HCT116 (cell line): ENCODE data around the gene LINGO1. TPM values are rescaled to one million over a fixed set of nuclear protein-coding genes. Genes with fewer than 3 reads are reported as not detected.

ENCODE experiments used
- CEBPB ChIP-seq: IDR thresholded peaks from 2 replicates; pipeline ENCODE4 v1.6.1; 2012; ENCODE audit warnings: low read depth
- EGR1 ChIP-seq: IDR thresholded peaks from 2 replicates; pipeline ENCODE4 v1.6.1; 2012; ENCODE audit warnings: low read depth
- EZH2 ChIP-seq: fragments of 200-600 bp; sonication (generic); IDR thresholded peaks from 2 replicates; pipeline ENCODE4 v1.6.1; 2017; ENCODE audit warnings: antibody characterized with exemption, mixed run types
- REST ChIP-seq: IDR thresholded peaks from 2 replicates; pipeline ENCODE4 v1.6.1; 2012; ENCODE audit warnings: low read depth
- SP1 ChIP-seq: IDR thresholded peaks from 2 replicates; pipeline ENCODE4 v1.6.1; 2012; ENCODE audit warnings: low read depth
- SRF ChIP-seq: IDR thresholded peaks from 2 replicates; pipeline ENCODE4 v1.6.1; 2012; ENCODE audit warnings: low read depth
- ZBTB33 ChIP-seq: IDR thresholded peaks from 2 replicates; pipeline ENCODE4 v1.6.1; 2011; ENCODE audit warnings: mild to moderate bottlenecking, low read length, moderate library complexity; ENCODE audit not compliant: insufficient replicate concordance; ENCODE audit errors: extremely low read depth
- total RNA-seq: library from RNA; stranded (reverse); gene quantifications from one replicate; pipeline ENCODE4 v1.2.1, GENCODE V29; 2021; ENCODE audit not compliant: unreplicated experiment
- TF ChIP-seq, protein P1 (sequence below): IDR thresholded peaks from 2 replicates; pipeline ENCODE4 v1.6.1; 2012

LINGO1 gene
- total RNA-seq, 1 experiment from 2014 or later = 15.6 TPM

GRCh38 chr15:77606142-77607034, 26.3 kb downstream of the LINGO1 start (continued):
- TF ChIP-seq REST (no peak), SRF (no peak), SP1 (no peak), EGR1 (no peak), ZBTB33 (no peak), CEBPB (no peak), EZH2 (no peak)
- TF ChIP-seq, protein P1, sequence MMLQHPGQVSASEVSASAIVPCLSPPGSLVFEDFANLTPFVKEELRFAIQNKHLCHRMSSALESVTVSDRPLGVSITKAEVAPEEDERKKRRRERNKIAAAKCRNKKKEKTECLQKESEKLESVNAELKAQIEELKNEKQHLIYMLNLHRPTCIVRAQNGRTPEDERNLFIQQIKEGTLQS = no peak
